Rectal smooth muscle tissue (tissue), 1 donor: Measurements from ENCODE around the gene DDX54.
A peak's percentile ranks its signal among the peaks of the same experiment; 100 is the strongest.

Experiments
- H3K27ac ChIP-seq: one replicate; pipeline ENCODE4 v1.7.0; 2013; ENCODE audit warnings: low read depth, low read length, inconsistent platforms
- H3K27me3 ChIP-seq: one replicate; pipeline ENCODE4 v1.7.0; 2013; ENCODE audit warnings: low read length; ENCODE audit not compliant: control insufficient read depth, insufficient read depth
- H3K36me3 ChIP-seq: one replicate; pipeline ENCODE4 v1.7.0; 2013; ENCODE audit warnings: low read length; ENCODE audit not compliant: control insufficient read depth, insufficient read depth
- H3K4me1 ChIP-seq: one replicate; pipeline ENCODE4 v1.7.0; 2013; ENCODE audit warnings: low read length; ENCODE audit not compliant: control insufficient read depth, insufficient read depth
- H3K4me3 ChIP-seq: one replicate; pipeline ENCODE4 v1.7.0; 2013; ENCODE audit warnings: low read length
- H3K9ac ChIP-seq: one replicate; pipeline ENCODE4 v1.7.0; 2013; ENCODE audit warnings: low read length

DDX54 gene

DNA sequence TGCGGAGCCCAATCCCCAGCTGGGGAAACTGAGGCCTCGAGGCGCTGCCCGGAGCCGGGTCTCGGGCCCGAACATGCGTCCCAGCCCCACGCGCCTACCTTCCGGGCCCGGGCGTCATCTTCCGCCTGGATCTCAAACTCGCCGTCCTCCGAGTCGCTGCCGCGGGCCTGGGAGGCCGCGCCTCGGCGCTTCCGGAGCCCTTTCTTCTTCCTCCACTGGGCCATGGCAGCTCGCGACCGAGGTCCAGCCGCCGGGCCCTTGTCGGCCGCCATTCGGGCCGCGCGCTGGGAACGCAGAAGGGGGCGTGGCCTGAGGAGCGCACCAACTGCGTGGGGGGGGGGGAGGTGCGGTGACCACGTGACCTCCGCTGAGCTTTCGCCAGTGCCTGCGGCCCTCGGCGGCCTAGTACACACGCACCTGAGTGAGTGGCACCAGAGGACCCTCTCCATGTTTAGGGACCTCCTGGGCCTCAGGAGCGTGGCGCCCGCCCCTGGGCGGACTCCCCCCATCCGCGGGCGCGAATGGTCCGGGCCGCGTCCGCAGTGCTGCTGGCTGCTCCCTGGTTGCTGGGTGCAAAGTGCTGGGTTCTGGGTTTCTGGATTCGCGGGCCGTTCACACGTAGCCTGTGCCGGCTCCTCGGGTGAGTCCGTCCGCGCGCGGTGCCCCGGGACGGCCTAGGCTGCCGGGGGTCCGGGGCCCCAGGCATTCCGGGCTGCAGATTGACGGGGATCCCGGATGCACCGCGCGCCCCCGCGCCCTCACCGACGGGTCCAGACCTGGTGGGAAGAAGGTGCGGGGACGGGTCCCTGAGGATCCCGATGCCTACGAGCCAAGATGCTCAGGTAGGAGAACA is at the start of gene DDX54, which contains the start of gene RITA1:
DDX54 (minus strand) TSS at position 299 of the 853 bp plus-strand sequence; CDS start at position 272, 27 bp downstream.
RITA1 (plus strand) TSS at position 542 of the 853 bp plus-strand sequence. CDS start 1,026 bp downstream, outside the sequence.
- Histone ChIP-seq H3K27me3 (no peaks in the 10 kb centered on the region), H3K36me3 (peaks cover 7% of the 10 kb centered on the region), H3K4me3 (peak within 1 kb of the TSS; percentile 88), H3K4me1 (peaks cover 7% of the 10 kb centered on the region), H3K9ac (peak within 1 kb of the TSS; percentile 43), H3K27ac (peak within 1 kb of the TSS; percentile 88)

GRCh38 chr12:113234483-113234882 is 49.2 kb upstream of the DDX54 start:
- H3K9ac ChIP-seq, result no peak overlapping the region
- no peaks in the 10 kb centered on the region for H3K27me3 ChIP-seq
- peaks cover under 1% of the 10 kb centered on the region for H3K4me1 ChIP-seq
- H3K27ac ChIP-seq, result no peak overlapping the region
- H3K36me3 ChIP-seq, result peaks cover 25% of the 10 kb centered on the region
- no peak overlapping the region for H3K4me3 ChIP-seq

DNA sequence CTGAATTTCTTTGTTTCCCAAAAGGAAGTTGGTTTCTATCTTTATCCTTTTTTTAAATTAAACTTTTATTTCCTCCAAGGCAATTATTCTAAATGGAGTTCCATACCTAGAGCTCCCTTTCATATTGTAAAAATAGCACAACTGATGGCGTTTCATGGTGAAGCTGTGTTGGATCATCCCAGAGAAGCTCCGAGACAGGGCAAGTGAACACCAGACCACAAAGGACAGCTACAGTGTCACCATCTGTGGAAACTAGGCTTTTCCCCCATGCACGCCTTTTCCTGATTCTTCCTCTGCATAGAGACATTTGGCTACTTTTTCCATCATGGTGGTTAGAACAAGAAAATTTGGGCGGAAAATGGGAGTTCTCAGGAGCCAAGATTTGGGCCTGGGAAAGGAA is 48.7 kb upstream of the DDX54 start:
- H3K27ac ChIP-seq, result no peak overlapping the region
- H3K9ac ChIP-seq, result no peak overlapping the region
- no peak overlapping the region for H3K4me3 ChIP-seq
- peaks cover 25% of the 10 kb centered on the region for H3K36me3 ChIP-seq
- H3K4me1 ChIP-seq, result no peaks in the 10 kb centered on the region
- no peaks in the 10 kb centered on the region for H3K27me3 ChIP-seq

- H3K27ac ChIP-seq, result no peak overlapping the region
- H3K4me3 ChIP-seq, result no peak overlapping the region
- peaks cover 35% of the 10 kb centered on the region for H3K36me3 ChIP-seq
- no peak overlapping the region for H3K9ac ChIP-seq
- H3K27me3 ChIP-seq, result no peaks in the 10 kb centered on the region
- H3K4me1 ChIP-seq, result no peaks in the 10 kb centered on the region
Observed at GRCh38 chr12:113232840-113233585, 47.7 kb upstream of the DDX54 start.

GRCh38 chr12:113232089-113232839 is 47.0 kb upstream of the DDX54 start:
- no peaks in the 10 kb centered on the region for H3K4me1 ChIP-seq
- H3K36me3 ChIP-seq, result peaks cover 39% of the 10 kb centered on the region
- H3K27ac ChIP-seq, result no peak overlapping the region
- H3K4me3 ChIP-seq, result no peak overlapping the region
- no peaks in the 10 kb centered on the region for H3K27me3 ChIP-seq
- H3K9ac ChIP-seq, result no peak overlapping the region

GRCh38 chr12:113231235-113232088 is 46.2 kb upstream of the DDX54 start:
- Histone ChIP-seq H3K9ac (no peak overlapping the region), H3K4me1 (no peaks in the 10 kb centered on the region), H3K36me3 (peaks cover 45% of the 10 kb centered on the region), H3K27me3 (no peaks in the 10 kb centered on the region), H3K4me3 (no peak overlapping the region), H3K27ac (no peak overlapping the region)

GRCh38 chr12:113230315-113231234 is 45.3 kb upstream of the DDX54 start:
- Histone ChIP-seq H3K27ac (no peak overlapping the region), H3K36me3 (peaks cover 45% of the 10 kb centered on the region), H3K9ac (no peak overlapping the region), H3K4me3 (no peak overlapping the region), H3K4me1 (no peaks in the 10 kb centered on the region), H3K27me3 (no peaks in the 10 kb centered on the region)

- no peak overlapping the region for H3K9ac ChIP-seq
- no peak overlapping the region for H3K27ac ChIP-seq
- peaks cover 3% of the 10 kb centered on the region for H3K4me1 ChIP-seq
- H3K4me3 ChIP-seq, result no peak overlapping the region
- H3K36me3 ChIP-seq, result peaks cover 36% of the 10 kb centered on the region
- H3K27me3 ChIP-seq, result no peaks in the 10 kb centered on the region
Observed at GRCh38 chr12:113228394-113229028, 43.2 kb upstream of the DDX54 start.

- Histone ChIP-seq H3K27ac (no peak overlapping the region), H3K4me3 (no peak overlapping the region), H3K9ac (no peak overlapping the region), H3K27me3 (no peaks in the 10 kb centered on the region), H3K4me1 (peaks cover 8% of the 10 kb centered on the region), H3K36me3 (peaks cover 32% of the 10 kb centered on the region)
Observed at GRCh38 chr12:113227686-113228391, 42.6 kb upstream of the DDX54 start.
